TTC549 (cell line): ENCODE data around the gene SAMD14.
A peak's percentile ranks its signal among the peaks of the same experiment; 100 is the strongest.

Source experiments
- FAIRE-seq: peaks from 2 replicates; lab custom pipeline; 2012; peaks lifted over from hg19 to GRCh38; lab: Jason Lieb, UNC

SAMD14 gene

DNA sequence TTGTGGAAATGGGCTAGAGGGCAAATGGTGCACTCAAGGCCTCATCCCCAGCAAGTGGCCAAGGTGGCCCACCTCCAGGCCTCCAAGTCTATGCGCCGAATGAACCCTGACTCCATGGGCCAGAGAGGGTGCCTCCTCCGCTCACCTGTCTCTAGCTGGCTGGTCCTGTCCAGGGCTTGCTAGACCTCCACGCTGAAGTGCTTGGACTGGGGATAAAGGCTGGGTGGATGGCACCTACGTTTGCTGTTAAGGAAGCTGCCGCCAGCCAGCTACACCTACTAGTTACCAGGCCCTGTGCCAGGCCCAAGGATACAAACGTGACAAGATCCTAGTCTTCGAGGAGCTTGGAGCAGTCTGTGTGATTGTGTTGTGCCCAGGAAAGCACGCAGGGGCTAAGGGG lies 35.1 kb upstream of the SAMD14 start:
- FAIRE-seq = no peak

DNA sequence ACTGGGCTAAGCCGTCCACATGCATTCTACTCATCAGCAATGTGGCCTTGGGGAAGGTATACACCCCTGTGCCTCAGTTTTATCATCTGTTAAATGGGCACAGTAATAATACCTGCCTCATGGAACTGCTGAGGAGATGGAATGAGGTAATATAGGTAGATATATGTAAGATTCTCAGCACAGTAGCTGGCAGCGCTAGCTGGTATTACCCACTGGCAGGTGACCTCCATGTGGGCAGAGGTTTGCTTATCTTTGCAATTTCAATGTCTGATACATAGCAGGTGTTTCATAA lies 34.7 kb upstream of the SAMD14 start:
- no peak for FAIRE-seq

DNA sequence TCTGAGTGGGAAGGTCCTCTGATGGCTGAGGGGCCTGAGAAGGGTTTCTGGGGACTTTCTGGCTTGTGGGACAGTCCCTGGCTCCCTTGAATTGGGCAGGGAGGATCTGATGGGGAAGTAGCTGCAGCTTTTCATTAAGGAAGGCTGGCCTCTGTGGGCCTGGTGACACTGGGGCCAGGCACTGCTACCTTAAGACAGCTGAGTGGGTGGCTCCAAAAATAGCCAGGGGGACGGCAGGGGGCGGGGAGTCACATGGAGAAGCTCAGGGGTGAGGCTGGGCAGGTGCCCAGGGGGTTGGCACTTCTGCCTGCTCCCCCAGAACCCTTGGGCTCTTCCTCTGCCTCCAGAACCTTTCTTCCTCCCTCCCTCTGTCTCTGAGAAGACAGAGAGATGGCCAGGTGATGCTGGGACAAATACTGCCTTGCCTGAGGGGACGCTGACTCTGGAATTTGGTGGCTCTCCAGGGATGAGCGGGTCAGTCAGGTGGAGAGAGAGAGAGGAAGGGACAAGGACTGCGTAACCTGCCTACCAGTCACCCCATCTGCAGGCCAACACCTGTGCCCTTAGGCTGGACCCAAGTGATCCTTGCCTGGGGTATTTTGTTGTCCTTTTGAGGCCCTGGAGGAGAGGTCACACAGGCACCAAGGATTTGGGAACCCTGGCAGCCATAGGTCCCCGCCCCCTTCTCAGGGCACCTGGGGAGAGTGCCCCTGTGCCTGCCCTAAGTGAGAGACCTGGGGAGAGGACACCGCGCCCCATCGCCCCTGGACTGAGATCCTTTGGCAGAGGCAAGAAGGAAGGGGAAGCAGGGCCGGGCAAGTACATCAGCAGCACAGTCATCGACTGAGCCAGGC lies 34.1 kb upstream of the SAMD14 start:
- FAIRE-seq = no peak

DNA sequence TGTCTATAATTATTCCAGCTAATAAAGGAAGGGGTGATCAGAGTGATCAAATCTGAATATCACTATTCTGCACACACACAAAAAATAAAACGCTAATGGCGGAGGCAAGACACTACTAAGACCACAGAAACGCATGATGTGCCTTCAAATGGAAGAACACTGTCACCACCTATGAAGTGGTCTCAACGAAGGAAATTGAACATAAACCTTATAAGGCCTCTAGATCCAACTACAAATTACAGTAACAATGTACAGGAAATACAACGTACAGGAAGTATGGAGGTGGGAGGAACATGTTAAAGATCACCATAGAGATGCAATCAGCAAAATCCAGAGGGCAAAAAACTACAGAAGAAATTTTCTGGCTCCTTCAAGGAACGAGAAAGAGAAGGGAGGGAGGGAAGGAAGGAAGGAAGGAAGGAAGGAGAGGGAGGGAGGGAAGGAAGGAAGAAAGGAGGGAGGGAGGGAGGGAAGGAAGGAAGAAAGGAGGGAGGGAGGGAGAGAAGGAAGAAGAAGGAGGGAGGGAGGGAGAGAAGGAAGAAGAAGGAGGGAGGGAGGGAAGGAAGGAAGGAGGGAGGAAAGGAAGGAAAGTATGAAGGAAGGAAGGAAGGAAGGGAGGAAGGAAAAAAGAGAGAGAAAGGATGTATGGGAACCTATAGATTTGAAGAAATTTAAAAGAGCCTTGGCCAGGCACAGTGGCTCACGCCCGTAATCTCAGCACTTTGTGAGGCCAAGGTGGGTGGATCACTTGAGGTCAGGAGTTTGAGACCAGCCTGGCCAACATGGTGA lies 32.7 kb upstream of the SAMD14 start:
- FAIRE-seq = no peak

DNA sequence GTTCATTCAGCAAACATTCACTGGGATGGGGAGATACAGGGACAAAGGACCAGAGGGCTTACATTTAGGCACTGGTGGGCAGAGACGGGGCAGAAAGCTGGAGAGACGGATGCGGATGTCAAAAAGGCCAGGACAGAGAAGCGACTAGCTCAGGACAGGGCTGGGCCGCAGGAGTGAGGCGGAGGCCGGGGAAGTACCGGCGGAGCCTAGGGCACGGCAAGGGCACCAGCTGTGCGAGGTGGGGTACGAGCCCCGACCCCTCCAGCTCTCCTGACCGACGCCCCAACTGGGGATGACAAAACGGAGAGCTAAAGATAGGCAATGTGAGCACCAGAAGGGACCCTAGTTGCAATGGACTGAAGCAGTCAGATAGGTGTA lies 31.9 kb upstream of the SAMD14 start:
- FAIRE-seq = no peak

DNA sequence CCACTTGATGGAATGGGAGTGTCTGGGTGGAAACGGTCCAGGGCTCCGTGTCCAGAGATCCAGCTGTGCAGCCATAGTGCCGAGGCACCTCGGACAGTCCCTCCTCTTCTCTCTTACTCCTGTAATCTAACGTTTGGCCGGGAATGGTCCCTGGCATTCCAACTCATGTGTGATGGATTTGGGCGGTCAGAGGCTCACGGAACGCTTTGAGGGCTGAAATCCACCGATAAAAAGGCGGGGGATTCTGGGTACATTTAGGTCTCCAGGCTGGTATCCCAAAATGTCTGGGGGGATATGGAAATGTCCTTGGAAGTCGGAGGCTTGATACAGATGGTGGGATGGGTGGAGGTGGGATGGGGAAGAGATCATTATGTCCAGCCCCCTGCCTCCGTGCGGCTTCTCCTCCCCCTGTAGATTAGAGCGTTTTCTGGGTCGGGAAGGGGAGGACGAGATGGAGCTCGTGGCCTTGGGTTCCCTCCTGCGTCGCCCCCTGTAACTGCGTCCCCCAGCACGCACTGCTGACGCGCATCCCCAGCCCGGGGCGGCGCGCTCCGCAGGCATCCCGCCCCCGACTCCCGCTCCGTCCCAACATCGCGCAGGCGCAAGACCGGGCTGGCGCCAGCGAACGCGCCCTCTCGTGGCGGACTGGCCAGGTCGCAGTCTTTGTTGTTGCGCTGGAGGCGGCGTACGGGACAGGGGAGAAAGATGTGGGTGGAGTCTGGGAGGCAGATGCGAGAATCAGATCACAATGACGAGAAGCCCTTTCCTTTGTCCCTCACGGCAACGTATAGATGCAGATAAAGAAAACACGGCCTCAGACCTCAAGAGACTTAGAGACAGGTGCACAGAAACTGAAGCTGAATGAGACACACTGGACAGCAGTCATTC lies 31.3 kb upstream of the SAMD14 start:
- FAIRE-seq = peak; percentile 25

DNA sequence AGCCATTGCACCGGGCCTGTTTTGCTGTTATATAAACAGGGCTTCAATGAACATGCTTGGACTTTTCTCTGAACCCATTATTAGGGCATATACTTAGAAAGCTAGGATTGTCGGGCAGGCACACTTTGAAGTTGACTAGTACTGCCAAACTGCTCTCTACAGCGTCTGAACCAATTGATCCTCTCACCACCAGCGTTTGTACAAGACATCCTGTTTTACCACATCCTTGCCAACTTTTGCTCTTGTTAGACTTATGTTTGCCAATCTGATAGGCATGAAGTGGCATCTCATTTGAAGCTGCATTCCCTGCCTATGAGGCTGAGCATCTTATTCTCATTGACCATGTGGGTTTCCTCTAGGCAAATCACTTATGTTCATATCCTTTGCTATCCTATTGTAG lies 27.9 kb upstream of the SAMD14 start:
- FAIRE-seq = no peak

DNA sequence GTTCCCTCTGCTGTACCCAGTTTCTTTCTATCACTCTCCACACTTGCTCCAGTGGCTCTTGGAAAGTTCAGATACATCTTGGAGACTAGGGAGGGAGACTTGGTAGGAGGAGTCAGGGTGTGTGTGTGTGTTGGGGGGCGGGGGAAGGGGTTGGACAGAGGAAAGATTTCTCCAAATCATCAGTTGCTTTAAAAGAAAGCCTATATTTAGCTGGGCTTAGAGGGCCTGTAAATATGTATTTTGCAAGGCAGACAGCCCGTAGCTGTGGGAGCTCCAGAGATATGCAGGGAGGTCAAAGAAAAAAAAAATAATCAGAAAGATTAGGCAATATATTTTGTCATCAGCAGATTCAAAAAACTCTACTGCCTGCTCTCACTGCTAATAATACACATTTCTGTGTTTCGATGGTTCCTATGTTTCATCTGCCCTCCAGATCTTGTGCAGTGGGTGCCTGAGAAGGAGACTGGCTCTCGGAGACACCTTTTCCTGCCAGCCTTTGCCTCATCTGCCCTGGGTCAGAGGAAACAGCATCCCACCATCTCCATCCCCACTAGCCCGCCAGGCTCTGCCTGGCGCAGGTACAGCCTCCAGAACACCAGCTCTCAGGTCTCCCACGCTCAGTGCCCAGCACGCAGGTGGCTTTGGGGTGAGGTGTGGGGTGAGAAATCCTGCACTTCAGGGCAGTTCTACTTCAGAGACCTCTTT lies 25.3 kb upstream of the SAMD14 start:
- no peak for FAIRE-seq

DNA sequence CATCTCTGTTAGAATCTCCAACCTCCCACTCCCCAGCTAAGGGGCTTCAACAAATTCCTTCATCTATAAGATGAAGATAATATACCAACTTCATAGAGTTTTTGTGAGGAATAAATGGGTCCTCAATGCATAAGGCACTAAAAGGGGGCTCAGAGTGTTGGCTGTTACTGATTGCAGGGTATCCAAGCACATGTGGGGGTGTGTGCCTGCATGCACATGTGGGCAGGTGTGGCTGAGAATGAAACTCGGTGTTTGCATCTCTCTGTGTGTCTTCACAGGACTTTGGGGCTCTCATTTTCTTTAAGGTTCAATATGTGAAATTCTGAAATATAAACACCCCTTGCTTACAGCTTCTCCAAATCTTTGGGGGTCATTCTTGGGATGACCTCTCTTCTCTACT lies 24.6 kb upstream of the SAMD14 start:
- FAIRE-seq = no peak

DNA sequence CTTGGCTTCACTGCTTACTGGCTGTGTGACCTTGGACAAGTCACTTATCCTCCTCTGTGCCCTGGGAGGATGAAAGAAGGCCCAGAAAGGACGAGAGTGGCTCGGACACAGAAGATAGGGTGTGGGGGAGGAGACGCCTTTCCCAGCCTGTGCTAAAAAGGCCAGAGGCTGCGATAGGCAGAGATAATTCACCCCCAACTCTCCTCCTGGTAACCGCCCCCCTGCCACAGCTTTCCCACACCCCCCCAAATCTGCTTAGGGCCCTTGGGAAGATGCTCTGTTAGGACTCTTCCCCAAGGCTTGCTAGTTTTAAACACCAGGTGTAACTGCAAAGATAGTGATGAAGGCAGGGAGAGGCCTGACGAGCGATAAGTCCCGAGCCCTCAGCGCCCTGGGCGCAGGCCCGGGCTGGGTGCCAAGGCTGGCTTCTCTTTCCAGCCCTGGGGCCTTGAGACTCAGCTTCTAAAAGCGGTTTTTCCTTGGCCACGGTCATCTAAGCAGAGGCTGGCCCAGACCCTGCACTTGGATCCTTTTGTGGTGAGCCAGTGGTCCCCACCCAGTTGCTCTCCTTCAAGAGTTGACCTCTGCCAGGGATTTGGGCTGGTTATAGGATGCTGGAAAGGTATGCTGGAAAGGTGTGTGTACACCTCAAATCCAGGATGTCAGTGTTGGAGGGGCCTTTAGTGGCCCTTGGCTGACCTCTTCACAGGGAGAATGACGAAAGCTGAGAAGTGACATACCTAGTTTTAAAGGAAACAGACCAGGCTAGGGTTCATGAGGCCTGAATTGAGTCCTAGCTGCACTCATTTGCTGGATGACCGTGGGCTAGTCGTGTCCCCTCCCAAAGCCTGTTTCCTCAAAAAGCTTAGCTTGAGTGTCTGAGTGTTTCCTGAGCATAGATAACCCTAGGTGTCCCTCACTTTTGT lies 24.0 kb upstream of the SAMD14 start:
- FAIRE-seq = no peak

DNA sequence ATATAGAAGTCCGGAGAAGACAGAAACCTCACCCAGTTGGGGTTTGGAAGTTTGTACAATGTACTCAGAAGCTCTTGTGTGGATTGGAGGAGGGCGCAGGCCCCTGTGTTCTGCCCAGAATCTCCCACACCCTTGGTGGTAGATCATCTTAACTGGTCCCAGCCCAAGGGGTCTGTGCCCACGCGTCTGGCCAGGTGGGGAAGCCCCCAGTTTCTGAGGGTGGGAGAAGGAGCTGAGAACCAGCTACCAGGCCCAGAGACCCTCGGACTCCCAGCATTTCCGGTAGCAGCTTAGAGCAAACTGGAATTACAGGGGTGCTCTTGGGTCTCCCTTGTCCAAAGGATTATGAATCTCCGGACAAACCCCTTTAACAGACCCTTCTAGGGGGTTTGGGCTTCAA lies 22.8 kb upstream of the SAMD14 start:
- no peak for FAIRE-seq

DNA sequence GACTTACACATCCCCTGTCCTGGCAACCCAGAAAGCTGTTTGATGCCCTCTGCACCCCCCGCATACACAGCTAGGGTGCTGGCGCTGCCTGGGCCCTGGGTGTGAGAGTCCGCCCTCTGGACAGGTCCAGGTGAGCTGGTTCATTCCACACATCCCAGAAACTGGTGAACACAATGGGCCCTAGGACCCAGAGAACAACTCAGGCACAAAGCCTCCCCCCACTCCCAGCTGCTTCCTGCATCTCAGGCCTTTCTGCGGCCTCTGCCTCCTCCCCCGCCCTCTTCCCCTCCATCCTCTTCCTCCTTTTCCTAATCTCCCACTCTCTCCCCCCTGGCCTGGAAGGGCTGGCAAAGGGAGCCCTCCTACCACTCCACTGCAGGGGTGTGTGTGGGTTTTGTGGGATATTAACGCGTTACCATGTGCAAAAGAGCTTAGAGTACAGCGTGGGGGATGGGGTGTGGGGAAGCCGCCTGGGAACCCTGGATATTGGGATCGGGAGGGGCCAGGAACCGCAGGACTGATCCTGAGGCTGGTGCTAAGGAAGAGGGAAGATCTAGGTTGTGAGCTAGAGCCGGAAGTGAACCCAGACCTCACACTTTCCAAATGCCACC lies 22.1 kb upstream of the SAMD14 start:
- FAIRE-seq = no peak

DNA sequence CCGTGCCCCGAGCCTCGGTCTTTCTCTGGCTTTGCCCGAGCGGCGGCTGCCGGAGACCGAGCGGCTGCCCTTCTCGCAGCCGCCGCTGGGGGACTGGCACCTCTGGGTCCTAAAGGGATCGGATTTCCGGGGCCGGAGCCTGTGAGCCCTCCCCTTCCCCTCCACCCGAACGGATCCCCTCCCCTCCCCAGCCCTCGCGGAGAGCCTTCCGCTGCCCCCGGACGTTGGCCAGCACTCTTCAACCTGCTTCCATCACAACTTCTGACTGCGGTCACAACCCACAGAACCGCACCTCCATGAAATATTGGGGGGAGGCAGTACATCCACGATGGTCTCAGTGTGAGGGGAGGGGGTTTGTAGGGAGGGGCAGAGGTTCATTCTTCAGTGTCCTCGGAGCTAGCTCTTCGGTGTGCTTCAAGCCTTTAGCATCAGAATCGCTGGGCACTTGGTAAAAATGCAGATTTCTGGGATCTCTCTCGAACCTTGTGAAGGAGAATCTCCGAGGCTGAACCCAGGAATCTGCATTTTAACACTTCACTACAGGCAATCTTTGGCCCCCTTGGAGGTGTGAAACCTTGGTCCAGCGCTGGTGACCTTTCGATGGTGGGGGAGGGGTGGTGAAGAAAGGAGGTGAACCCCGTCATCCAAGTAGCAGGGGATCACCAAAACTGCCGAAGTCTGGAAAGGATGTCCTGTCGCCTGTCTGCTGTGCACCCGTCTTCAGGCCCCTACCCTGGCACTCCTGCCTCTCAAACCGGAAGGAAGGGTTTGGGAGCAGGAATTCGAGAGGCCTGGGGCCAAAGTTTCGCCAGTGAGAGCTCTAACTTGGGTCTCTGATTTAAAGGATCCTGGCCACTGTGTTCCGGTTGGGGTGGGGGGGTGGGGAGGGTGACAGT lies 21.3 kb upstream of the SAMD14 start:
- FAIRE-seq = no peak

DNA sequence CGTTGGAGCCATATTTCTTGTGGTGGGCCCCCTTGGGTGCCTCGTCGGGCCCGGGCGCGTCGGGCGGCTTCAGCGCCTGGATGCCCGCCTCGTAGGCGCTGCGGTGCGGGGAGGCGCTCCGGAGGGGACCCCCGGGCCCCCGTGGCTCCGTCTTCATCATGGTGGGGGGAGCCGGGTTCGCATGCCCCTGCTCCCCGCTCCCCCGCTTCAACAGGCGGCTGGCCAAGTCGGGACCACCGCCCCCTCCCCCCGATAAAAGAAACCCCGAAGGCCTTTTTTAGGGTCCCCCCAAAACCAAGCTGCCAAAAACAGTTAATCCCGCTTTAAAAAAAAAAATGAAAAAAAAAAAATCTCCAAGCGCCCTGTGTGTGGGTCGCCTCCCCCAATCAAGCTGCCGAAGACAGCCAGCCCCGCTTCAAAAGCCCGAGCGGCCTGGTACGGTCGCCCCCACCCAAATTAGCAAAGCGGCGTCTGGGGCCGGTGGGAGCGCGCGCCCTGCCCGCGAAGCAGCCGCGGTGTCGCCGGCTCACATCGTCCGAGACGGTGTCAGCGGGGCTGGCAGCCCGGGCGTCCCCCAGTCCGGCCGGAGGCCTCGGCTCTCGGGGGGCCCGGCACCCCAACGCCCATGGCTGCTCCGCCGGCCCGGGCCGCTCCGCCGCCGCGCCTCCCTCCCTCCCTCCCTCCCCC lies 20.5 kb upstream of the SAMD14 start, which contains the start of gene PPP1R9B:
Gene PPP1R9B, minus strand, starts transcription at position 324 of the 687 bp plus-strand sequence. Its CDS starts 164 bp downstream, at position 160.
- FAIRE-seq = no peak

DNA sequence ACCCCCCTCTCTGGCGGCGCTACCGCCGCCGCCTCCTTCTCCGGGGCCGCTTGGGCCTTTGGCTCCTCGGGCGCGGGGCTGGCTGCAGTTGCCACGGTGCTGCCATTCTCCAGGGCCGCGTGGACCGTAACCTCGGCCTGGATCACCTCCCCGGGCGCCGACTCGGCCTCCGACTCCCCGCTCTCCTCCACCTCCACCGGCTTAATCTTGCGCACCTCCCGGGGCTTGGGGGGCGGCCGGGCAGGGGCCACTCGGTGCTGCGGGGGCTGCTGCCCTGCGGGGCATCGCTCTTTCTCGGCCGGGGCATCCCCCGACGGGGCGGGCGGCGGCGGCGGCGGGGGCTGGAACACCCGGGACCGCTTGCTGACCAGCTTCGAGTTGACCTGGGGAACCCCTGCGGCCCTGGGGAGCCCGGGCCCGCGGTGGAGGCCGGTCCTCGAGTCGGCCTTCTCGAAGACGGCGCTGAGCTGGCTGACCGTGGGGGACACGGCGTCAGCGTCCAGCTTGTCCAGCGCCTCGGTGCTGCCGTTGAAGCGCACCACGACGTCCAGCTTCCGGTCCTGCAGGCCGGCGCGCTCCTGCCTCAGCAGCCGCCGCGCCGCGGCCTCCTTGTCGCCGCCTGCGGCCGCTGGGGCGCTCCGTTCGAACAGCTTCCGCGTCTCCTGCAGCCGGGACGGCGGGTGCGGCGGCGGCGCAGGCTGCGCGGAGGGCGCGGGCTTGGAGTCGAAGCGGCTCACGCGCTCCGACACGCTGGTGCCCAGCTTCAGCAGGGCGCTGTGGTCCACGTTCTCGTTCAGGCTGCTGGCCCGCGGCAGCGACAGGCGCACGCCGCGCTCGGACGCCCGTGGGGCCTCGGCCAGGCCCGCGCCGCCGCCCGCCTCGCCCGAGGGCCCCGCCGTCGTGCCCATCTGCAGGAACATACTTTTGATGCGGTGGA lies 19.7 kb upstream of the SAMD14 start:
- FAIRE-seq = no peak

DNA sequence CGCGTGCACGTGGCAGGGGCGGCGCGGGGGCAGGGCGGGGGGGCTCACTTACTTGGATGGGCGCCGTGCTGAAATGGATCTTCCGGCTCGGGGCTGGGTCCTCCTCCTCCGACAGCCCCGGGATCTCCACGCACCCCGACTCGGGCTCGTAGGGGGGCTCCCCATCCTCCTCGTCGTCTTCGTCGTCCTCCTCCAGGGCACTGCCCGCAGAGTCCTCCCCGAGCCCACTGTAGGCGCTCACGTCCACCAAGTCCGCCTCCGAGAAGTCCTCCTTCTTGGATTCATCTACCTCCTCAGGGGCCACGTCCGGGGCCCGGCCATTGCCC lies 19.1 kb upstream of the SAMD14 start:
- FAIRE-seq = no peak

DNA sequence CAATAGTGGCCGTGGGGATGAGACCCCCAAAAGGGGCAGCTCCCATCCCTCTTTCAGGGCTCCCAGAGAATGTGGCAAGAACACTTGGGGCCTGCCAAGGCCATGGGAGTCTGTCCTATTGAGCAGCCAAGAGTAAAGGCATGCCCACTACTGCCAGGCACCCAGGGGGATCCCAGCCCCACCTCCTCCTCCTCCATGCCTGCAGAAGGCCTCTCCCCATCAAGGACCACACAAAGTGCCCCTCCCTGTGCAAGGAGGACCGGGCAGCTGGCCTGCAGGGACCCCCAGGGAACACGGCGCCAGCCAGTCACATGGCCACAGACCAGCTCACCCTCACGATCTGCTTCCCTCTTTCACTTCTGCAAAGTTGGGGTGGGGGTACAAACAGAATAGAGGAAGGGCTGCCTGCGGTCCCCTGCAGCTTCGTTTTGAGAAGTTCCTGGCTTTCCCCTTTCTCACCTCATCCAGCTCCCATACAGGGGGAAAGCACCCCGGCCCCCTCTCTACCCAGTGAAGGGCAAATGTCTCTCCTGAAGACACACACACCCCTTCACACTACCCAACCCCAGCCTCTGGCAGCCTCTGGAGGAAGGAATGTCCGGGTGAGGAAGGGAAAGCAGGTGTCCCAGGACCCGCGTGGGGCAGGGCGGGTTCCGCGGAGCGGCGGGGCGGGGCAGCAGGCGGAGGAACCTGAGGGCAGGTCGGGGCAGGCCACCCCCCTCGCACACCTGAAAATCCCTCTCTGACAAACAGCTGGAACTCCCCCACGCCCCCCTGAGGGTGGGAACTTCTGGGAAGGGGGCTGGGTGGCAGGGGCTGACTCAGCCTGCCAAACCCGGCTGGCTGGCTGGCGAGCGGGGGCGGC lies 18.5 kb upstream of the SAMD14 start:
- FAIRE-seq = no peak
